Measurements from ENCODE around the gene KIAA0232. TPM values are rescaled to one million over a fixed set of nuclear protein-coding genes. Genes with fewer than 3 reads are reported as not detected.
A peak's percentile ranks its signal among the peaks of the same experiment; 100 is the strongest.

KIAA0232 gene
- total and polyA plus RNA-seq, 10 donors, result 3.2 to 50.6 (median 34.5) TPM

- no peaks in the 10 kb centered on the region for H3K9me3 ChIP-seq
- no peaks in the 10 kb centered on the region for H3K27me3 ChIP-seq (replicated peaks in 1 of 7)
- TF ChIP-seq CTCF (IDR thresholded peaks at IDR 0.05 in 8 of 11, conservative IDR thresholded peaks at IDR 0.05 in 3 of 11), result no peak
- TF ChIP-seq POLR2A (IDR thresholded peaks at IDR 0.05), result no peak
- TF ChIP-seq POLR2AphosphoS5 (IDR thresholded peaks at IDR 0.05), result no peak
- DNase-seq, result no peak
- 85 to 89% (median 88%) methylated on average over 5 of the region's 5 CpGs for WGBS, 5 donors
- H3K27ac ChIP-seq, result peak overlapping the region in 3 of 8 donors; percentile 59 to 76 (median 74)
- no peak overlapping the region for H3K4me3 ChIP-seq
- intact Hi-C loops (cut with DNase I; ENCODE audit: low total_unique reads), result loop anchor here (10.0 kb wide), 2 partner anchors 92 to 198 kb away; partner anchors contain the start of gene KIAA0232
- peaks cover 0 to 96% (median 59%) of the 10 kb centered on the region in 6 donors for H3K36me3 ChIP-seq
- H3K4me1 ChIP-seq, result peaks cover 13 to 50% (median 28%) of the 10 kb centered on the region in 6 donors
These were observed 93.9 kb downstream of the KIAA0232 start for GRCh38 chr4:6876440-6876839.

GRCh38 chr4:6877067-6877466 lies 94.5 kb downstream of the KIAA0232 start:
- DNase-seq, result no peak
- intact Hi-C loops (cut with DNase I; ENCODE audit: low total_unique reads), result loop anchor here (10.0 kb wide), 2 partner anchors 92 to 198 kb away; partner anchors contain the start of gene KIAA0232
- WGBS, 5 donors, result 93 to 98% (median 96%) methylated on average over 14 of the region's 14 CpGs
- no peak for TF ChIP-seq POLR2A (IDR thresholded peaks at IDR 0.05)
- peak in 1 of 3 donors; percentile 14 for TF ChIP-seq POLR2AphosphoS5 (IDR thresholded peaks at IDR 0.05)
- no peak for TF ChIP-seq CTCF (IDR thresholded peaks at IDR 0.05 in 8 of 11, conservative IDR thresholded peaks at IDR 0.05 in 3 of 11)
- peak overlapping the region in 2 of 8 donors; percentile 74 to 76 for H3K27ac ChIP-seq
- H3K4me3 ChIP-seq, result no peak overlapping the region
- peaks cover 3 to 96% (median 58%) of the 10 kb centered on the region in 6 donors for H3K36me3 ChIP-seq
- no peaks in the 10 kb centered on the region for H3K9me3 ChIP-seq
- no peaks in the 10 kb centered on the region for H3K27me3 ChIP-seq (replicated peaks in 1 of 7)
- H3K4me1 ChIP-seq, result peaks cover 13 to 44% (median 28%) of the 10 kb centered on the region in 6 donors

GRCh38 chr4:6878451-6879059 lies 96.0 kb downstream of the KIAA0232 start:
- H3K4me1 ChIP-seq, result peaks cover 13 to 36% (median 26%) of the 10 kb centered on the region in 6 donors
- no peak for DNase-seq
- TF ChIP-seq CTCF (IDR thresholded peaks at IDR 0.05 in 8 of 11, conservative IDR thresholded peaks at IDR 0.05 in 3 of 11) (no peak), POLR2AphosphoS5 (IDR thresholded peaks at IDR 0.05) (no peak), POLR2A (IDR thresholded peaks at IDR 0.05) (no peak)
- whole genome bisulfite sequencing, 5 donors, result 74 to 89% (median 76%) methylated on average over 11 of the region's 11 CpGs
- intact Hi-C loops (cut with DNase I; ENCODE audit: low total_unique reads), result loop anchor here (10.0 kb wide), 2 partner anchors 94 to 196 kb away; partner anchors contain the start of gene KIAA0232
- H3K4me3 ChIP-seq, result no peak overlapping the region
- H3K36me3 ChIP-seq, result peaks cover 3 to 96% (median 59%) of the 10 kb centered on the region in 6 donors
- no peaks in the 10 kb centered on the region for H3K27me3 ChIP-seq (replicated peaks in 1 of 7)
- H3K9me3 ChIP-seq, result no peaks in the 10 kb centered on the region
- no peak overlapping the region for H3K27ac ChIP-seq

- WGBS, 5 donors, result 92 to 98% (median 95%) methylated on average over 7 of the region's 7 CpGs
- Histone ChIP-seq H3K27ac (no peak overlapping the region), H3K36me3 (peaks cover 3 to 86% (median 57%) of the 10 kb centered on the region in 6 donors), H3K4me1 (peaks cover 5 to 20% (median 11%) of the 10 kb centered on the region in 6 donors), H3K9me3 (no peaks in the 10 kb centered on the region), H3K27me3 (replicated peaks in 1 of 7) (no peaks in the 10 kb centered on the region), H3K4me3 (no peak overlapping the region)
- no peak for DNase-seq
- TF ChIP-seq POLR2A (IDR thresholded peaks at IDR 0.05) (no peak), POLR2AphosphoS5 (IDR thresholded peaks at IDR 0.05) (no peak), CTCF (IDR thresholded peaks at IDR 0.05 in 8 of 11, conservative IDR thresholded peaks at IDR 0.05 in 3 of 11) (no peak)
- intact Hi-C loops (cut with DNase I; ENCODE audit: low total_unique reads), result no loop called here
These were observed 98.2 kb downstream of the KIAA0232 start for GRCh38 chr4:6880691-6881090.
